ENCODE data around the gene SIPA1L3. TPM values are rescaled to one million over a fixed set of nuclear protein-coding genes. Genes with fewer than 3 reads are reported as not detected.
"Not testable (repeated sequence)": the region's sequence is repeated elsewhere in the genome, so short reads cannot be mapped to it uniquely, and the experiment has no call there.

The SIPA1L3 gene
- total RNA-seq, 1 donor from 2014 or later: 14.5 TPM

GRCh38 chr19:38044267-38045111 is 137.5 kb downstream of the SIPA1L3 start:
- peak; percentile 76 for DNase-seq

- no peak for DNase-seq
Observed at GRCh38 chr19:38045554-38046253, 138.7 kb downstream of the SIPA1L3 start.

GRCh38 chr19:38046254-38047048 is 139.4 kb downstream of the SIPA1L3 start:
- no peak for DNase-seq

GRCh38 chr19:38047049-38047438 is 140.0 kb downstream of the SIPA1L3 start:
- DNase-seq: no peak

GRCh38 chr19:38047641-38048040 is 140.6 kb downstream of the SIPA1L3 start:
- no peak for DNase-seq

- no peak for DNase-seq
Observed at GRCh38 chr19:38049105-38049649, 142.2 kb downstream of the SIPA1L3 start.

- no peak for DNase-seq
Observed at GRCh38 chr19:38055010-38055409, 148.0 kb downstream of the SIPA1L3 start.

- DNase-seq: peak; percentile 40
Observed at GRCh38 chr19:38055655-38056521, 148.9 kb downstream of the SIPA1L3 start.

GRCh38 chr19:38056646-38057045 is 149.6 kb downstream of the SIPA1L3 start:
- no peak for DNase-seq

GRCh38 chr19:38057959-38058690 is 151.1 kb downstream of the SIPA1L3 start:
- no peak for DNase-seq

- DNase-seq: peak; percentile 92
Observed at GRCh38 chr19:38059897-38060296, 152.9 kb downstream of the SIPA1L3 start.

- no peak for DNase-seq
Observed at GRCh38 chr19:38060331-38060730, 153.3 kb downstream of the SIPA1L3 start.

- DNase-seq: peak; percentile 67
Observed at GRCh38 chr19:38061294-38061693, 154.3 kb downstream of the SIPA1L3 start.

- DNase-seq: peak; percentile 21
Observed at GRCh38 chr19:38062959-38063761, 156.2 kb downstream of the SIPA1L3 start.

- DNase-seq: no peak
Observed at GRCh38 chr19:38063928-38064327, 156.9 kb downstream of the SIPA1L3 start.

- DNase-seq: no peak
Observed at GRCh38 chr19:38064661-38065425, 157.8 kb downstream of the SIPA1L3 start.

- DNase-seq: not testable (repeated sequence)
Observed at GRCh38 chr19:38065775-38066174, 158.8 kb downstream of the SIPA1L3 start.

GRCh38 chr19:38068826-38069225 is 161.8 kb downstream of the SIPA1L3 start:
- DNase-seq: no peak

GRCh38 chr19:38070573-38070972 is 163.6 kb downstream of the SIPA1L3 start:
- peak; percentile 42 for DNase-seq
